HG03565 (cell line): ENCODE data around the gene UBE2G2.

Experiments used
- ATAC-seq: cut with Tn5 transposase; IDR thresholded peaks from one replicate; pipeline ENCODE4 v1.9.1; 2021; ENCODE audit warnings: mild to moderate bottlenecking, moderate library complexity; ENCODE audit not compliant: unreplicated experiment

UBE2G2 gene

GRCh38 chr21:44766818-44767354, 34.7 kb downstream of the UBE2G2 start:
- ATAC-seq, result no peak

GRCh38 chr21:44766014-44766817, 35.4 kb downstream of the UBE2G2 start:
- no peak for ATAC-seq

- ATAC-seq, result no peak
Observed at GRCh38 chr21:44765231-44766013, 36.2 kb downstream of the UBE2G2 start.

- ATAC-seq, result no peak
Observed at GRCh38 chr21:44764319-44765230, 37.0 kb downstream of the UBE2G2 start.

GRCh38 chr21:44763451-44764318, 37.9 kb downstream of the UBE2G2 start:
- no peak for ATAC-seq

- no peak for ATAC-seq
Observed at GRCh38 chr21:44763050-44763378, 38.6 kb downstream of the UBE2G2 start.

- ATAC-seq, result no peak
Observed at GRCh38 chr21:44762221-44763049, 39.2 kb downstream of the UBE2G2 start.

GRCh38 chr21:44761747-44762208, 39.8 kb downstream of the UBE2G2 start:
- no peak for ATAC-seq

- no peak for ATAC-seq
Observed at GRCh38 chr21:44761011-44761729, 40.5 kb downstream of the UBE2G2 start.

GRCh38 chr21:44760376-44760775, 41.2 kb downstream of the UBE2G2 start:
- ATAC-seq, result no peak

- ATAC-seq, result no peak
Observed at GRCh38 chr21:44759628-44760285, 41.9 kb downstream of the UBE2G2 start.

- ATAC-seq, result no peak
Observed at GRCh38 chr21:44758781-44759627, 42.6 kb downstream of the UBE2G2 start.

- ATAC-seq, result no peak
Observed at GRCh38 chr21:44758141-44758561, 43.5 kb downstream of the UBE2G2 start.

- no peak for ATAC-seq
Observed at GRCh38 chr21:44757731-44758130, 43.9 kb downstream of the UBE2G2 start.

GRCh38 chr21:44756423-44757185, 45.0 kb downstream of the UBE2G2 start:
- ATAC-seq, result no peak

GRCh38 chr21:44755227-44755626, 46.4 kb downstream of the UBE2G2 start:
- ATAC-seq, result no peak
